ENCODE measurements around the gene RNPS1.
"Not testable (repeated sequence)": the region's sequence is repeated elsewhere in the genome, so short reads cannot be mapped to it uniquely, and the experiment has no call there.

GRCh38 chr16:2240331-2240730 lies 27.6 kb downstream of the RNPS1 start:
- TF ChIP-seq, protein P1, sequence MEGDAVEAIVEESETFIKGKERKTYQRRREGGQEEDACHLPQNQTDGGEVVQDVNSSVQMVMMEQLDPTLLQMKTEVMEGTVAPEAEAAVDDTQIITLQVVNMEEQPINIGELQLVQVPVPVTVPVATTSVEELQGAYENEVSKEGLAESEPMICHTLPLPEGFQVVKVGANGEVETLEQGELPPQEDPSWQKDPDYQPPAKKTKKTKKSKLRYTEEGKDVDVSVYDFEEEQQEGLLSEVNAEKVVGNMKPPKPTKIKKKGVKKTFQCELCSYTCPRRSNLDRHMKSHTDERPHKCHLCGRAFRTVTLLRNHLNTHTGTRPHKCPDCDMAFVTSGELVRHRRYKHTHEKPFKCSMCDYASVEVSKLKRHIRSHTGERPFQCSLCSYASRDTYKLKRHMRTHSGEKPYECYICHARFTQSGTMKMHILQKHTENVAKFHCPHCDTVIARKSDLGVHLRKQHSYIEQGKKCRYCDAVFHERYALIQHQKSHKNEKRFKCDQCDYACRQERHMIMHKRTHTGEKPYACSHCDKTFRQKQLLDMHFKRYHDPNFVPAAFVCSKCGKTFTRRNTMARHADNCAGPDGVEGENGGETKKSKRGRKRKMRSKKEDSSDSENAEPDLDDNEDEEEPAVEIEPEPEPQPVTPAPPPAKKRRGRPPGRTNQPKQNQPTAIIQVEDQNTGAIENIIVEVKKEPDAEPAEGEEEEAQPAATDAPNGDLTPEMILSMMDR (conservative IDR thresholded peaks at IDR 0.05; ENCODE audit: low read depth, low read length), result not testable (repeated sequence)
- TF ChIP-seq POLR2A (IDR thresholded peaks at IDR 0.05; ENCODE audit: low read depth, low read length); RCOR1 (IDR thresholded peaks at IDR 0.05; ENCODE audit: insufficient replicate concordance, low read length); MXI1 (IDR thresholded peaks at IDR 0.05; ENCODE audit: borderline replicate concordance, low read depth, low read length); MAFK (IDR thresholded peaks at IDR 0.05; ENCODE audit: low read depth, low read length); ELK1 (IDR thresholded peaks at IDR 0.05; ENCODE audit: borderline replicate concordance, low read depth, low read length): not testable (repeated sequence)

Measured in IMR-90 (cell line).